ENCODE data around the gene SFXN5.
"Not testable (repeated sequence)": the region's sequence is repeated elsewhere in the genome, so short reads cannot be mapped to it uniquely, and the experiment has no call there.

SFXN5 gene

GRCh38 chr2:73101626-73102256, 30.2 kb upstream of the SFXN5 start:
- DNase-seq (ENCODE audit: low read depth), result no peak

- DNase-seq (ENCODE audit: low read depth), result no peak
Measured at GRCh38 chr2:73100956-73101355, 29.4 kb upstream of the SFXN5 start.

GRCh38 chr2:73099486-73099885, 28.0 kb upstream of the SFXN5 start:
- no peak for DNase-seq (ENCODE audit: low read depth)

- DNase-seq (ENCODE audit: low read depth), result no peak
Measured at GRCh38 chr2:73095910-73096309, 24.4 kb upstream of the SFXN5 start.

- not testable (repeated sequence) for DNase-seq (ENCODE audit: low read depth)
Measured at GRCh38 chr2:73093601-73094218, 22.2 kb upstream of the SFXN5 start.

- DNase-seq (ENCODE audit: low read depth), result no peak
Measured at GRCh38 chr2:73092146-73092783, 20.8 kb upstream of the SFXN5 start.

- DNase-seq (ENCODE audit: low read depth), result no peak
Measured at GRCh38 chr2:73091696-73092095, 20.2 kb upstream of the SFXN5 start.

GRCh38 chr2:73091164-73091563, 19.7 kb upstream of the SFXN5 start:
- DNase-seq (ENCODE audit: low read depth), result no peak

GRCh38 chr2:73089270-73090030, 17.9 kb upstream of the SFXN5 start:
- DNase-seq (ENCODE audit: low read depth), result no peak

- DNase-seq (ENCODE audit: low read depth), result no peak
Measured at GRCh38 chr2:73088703-73089102, 17.2 kb upstream of the SFXN5 start.

- DNase-seq (ENCODE audit: low read depth), result no peak
Measured at GRCh38 chr2:73088211-73088610, 16.7 kb upstream of the SFXN5 start.

GRCh38 chr2:73087311-73087710, 15.8 kb upstream of the SFXN5 start:
- no peak for DNase-seq (ENCODE audit: low read depth)

GRCh38 chr2:73085691-73086090, 14.2 kb upstream of the SFXN5 start:
- DNase-seq (ENCODE audit: low read depth), result peak; percentile 51

- no peak for DNase-seq (ENCODE audit: low read depth)
Measured at GRCh38 chr2:73084971-73085370, 13.5 kb upstream of the SFXN5 start.

GRCh38 chr2:73083886-73084800, 12.6 kb upstream of the SFXN5 start:
- DNase-seq (ENCODE audit: low read depth), result no peak

- DNase-seq (ENCODE audit: low read depth), result no peak
Measured at GRCh38 chr2:73082523-73083410, 11.3 kb upstream of the SFXN5 start.

GRCh38 chr2:73081181-73081671, 9.7 kb upstream of the SFXN5 start:
- no peak for DNase-seq (ENCODE audit: low read depth)

GRCh38 chr2:73080321-73081131, 9.0 kb upstream of the SFXN5 start:
- no peak for DNase-seq (ENCODE audit: low read depth)

GRCh38 chr2:73079636-73080035, 8.1 kb upstream of the SFXN5 start:
- no peak for DNase-seq (ENCODE audit: low read depth)
